Measurements from ENCODE around the gene PPP1R15B.

DNA sequence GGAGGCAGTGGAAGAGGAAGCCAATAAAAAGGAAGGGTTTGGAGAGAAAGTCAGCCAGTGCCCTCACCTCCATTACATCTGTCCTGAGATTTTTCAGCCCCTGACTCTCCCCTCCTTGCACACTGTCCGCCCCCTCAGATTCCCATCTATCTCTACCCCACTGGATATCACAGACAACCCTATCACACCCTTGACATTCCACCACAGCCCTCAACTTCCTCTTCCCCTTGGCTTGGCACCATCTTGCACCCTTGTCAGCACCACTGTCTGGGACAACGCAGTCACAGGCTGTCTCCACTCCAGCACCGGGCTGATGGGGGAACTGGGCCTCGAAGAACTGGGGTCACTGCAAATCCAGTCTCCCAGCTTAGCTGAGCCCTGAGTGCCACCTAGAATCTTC, 37.7 kb downstream of the PPP1R15B start:
- TF ChIP-seq, protein P1, sequence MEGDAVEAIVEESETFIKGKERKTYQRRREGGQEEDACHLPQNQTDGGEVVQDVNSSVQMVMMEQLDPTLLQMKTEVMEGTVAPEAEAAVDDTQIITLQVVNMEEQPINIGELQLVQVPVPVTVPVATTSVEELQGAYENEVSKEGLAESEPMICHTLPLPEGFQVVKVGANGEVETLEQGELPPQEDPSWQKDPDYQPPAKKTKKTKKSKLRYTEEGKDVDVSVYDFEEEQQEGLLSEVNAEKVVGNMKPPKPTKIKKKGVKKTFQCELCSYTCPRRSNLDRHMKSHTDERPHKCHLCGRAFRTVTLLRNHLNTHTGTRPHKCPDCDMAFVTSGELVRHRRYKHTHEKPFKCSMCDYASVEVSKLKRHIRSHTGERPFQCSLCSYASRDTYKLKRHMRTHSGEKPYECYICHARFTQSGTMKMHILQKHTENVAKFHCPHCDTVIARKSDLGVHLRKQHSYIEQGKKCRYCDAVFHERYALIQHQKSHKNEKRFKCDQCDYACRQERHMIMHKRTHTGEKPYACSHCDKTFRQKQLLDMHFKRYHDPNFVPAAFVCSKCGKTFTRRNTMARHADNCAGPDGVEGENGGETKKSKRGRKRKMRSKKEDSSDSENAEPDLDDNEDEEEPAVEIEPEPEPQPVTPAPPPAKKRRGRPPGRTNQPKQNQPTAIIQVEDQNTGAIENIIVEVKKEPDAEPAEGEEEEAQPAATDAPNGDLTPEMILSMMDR (optimal IDR thresholded peaks at IDR 0.05 in 1 of 3, IDR thresholded peaks at IDR 0.05 in 1 of 3, conservative IDR thresholded peaks at IDR 0.05 in 1 of 3; ENCODE audit: extremely low read depth in 1 of 3, insufficient read depth in 2 of 3, low read length in 3 of 3): no peak
- no peak for TF ChIP-seq EZH2 (IDR thresholded peaks at IDR 0.05; ENCODE audit: low read length)
